ENCODE data around the gene CCDC187.

Gene CCDC187

GRCh38 chr9:136211441-136212344, 92.2 kb downstream of the CCDC187 start:
- DNase-seq (ENCODE audit: low read depth), result no peak
- no peak overlapping the region for H3K4me3 ChIP-seq (ENCODE audit: low read depth, low read length)
- TF ChIP-seq CTCF (IDR thresholded peaks at IDR 0.05; ENCODE audit: insufficient read depth, low read depth, low read length, missing control alignments), result no peak

- no peak overlapping the region for H3K4me3 ChIP-seq (ENCODE audit: low read depth, low read length)
- TF ChIP-seq CTCF (IDR thresholded peaks at IDR 0.05; ENCODE audit: insufficient read depth, low read depth, low read length, missing control alignments), result no peak
- no peak for DNase-seq (ENCODE audit: low read depth)
Observed at GRCh38 chr9:136211006-136211405, 92.9 kb downstream of the CCDC187 start.

- TF ChIP-seq CTCF (IDR thresholded peaks at IDR 0.05; ENCODE audit: insufficient read depth, low read depth, low read length, missing control alignments), result no peak
- H3K4me3 ChIP-seq (ENCODE audit: low read depth, low read length), result no peak overlapping the region
- DNase-seq (ENCODE audit: low read depth), result no peak
Observed at GRCh38 chr9:136210276-136210675, 93.6 kb downstream of the CCDC187 start.

GRCh38 chr9:136209786-136210185, 94.1 kb downstream of the CCDC187 start:
- DNase-seq (ENCODE audit: low read depth), result no peak
- no peak for TF ChIP-seq CTCF (IDR thresholded peaks at IDR 0.05; ENCODE audit: insufficient read depth, low read depth, low read length, missing control alignments)
- H3K4me3 ChIP-seq (ENCODE audit: low read depth, low read length), result no peak overlapping the region

GRCh38 chr9:136209232-136209631, 94.7 kb downstream of the CCDC187 start:
- TF ChIP-seq CTCF (IDR thresholded peaks at IDR 0.05; ENCODE audit: insufficient read depth, low read depth, low read length, missing control alignments), result no peak
- DNase-seq (ENCODE audit: low read depth), result no peak

GRCh38 chr9:136208675-136209074, 95.2 kb downstream of the CCDC187 start:
- no peak overlapping the region for H3K4me3 ChIP-seq (ENCODE audit: low read depth, low read length)
- no peak for DNase-seq (ENCODE audit: low read depth)
- TF ChIP-seq CTCF (IDR thresholded peaks at IDR 0.05; ENCODE audit: insufficient read depth, low read depth, low read length, missing control alignments), result no peak

More at GRCh38 chr9:136209232-136209631, 94.7 kb downstream of the CCDC187 start:
- no peak overlapping the region for H3K4me3 ChIP-seq (ENCODE audit: low read depth, low read length)
